Esophagus squamous epithelium (tissue), 4 donors: ENCODE data around the gene STPG1.

Experiments used
- POLR2A ChIP-seq, 4 donors: fragments of 450-650 bp; IDR thresholded peaks; one replicate each; pipeline ENCODE4 v1.6.1; 2017; ENCODE audit warnings: antibody characterized with exemption in 4 of 4, mild to moderate bottlenecking in 4 of 4, moderate library complexity in 3 of 4
- TF ChIP-seq, protein P1 (sequence below), 6 experiments: fragments of 450-650 bp in 4 of 6; fragments of 200-600 bp in 2 of 6; sonication (generic) in 2 of 6; IDR thresholded peaks; one replicate each; pipeline ENCODE4 v1.5.1; 2016 to 2019; ENCODE audit warnings: antibody characterized with exemption in 6 of 6, mild to moderate bottlenecking in 4 of 6, moderate library complexity in 4 of 6

- TF ChIP-seq, protein P1, sequence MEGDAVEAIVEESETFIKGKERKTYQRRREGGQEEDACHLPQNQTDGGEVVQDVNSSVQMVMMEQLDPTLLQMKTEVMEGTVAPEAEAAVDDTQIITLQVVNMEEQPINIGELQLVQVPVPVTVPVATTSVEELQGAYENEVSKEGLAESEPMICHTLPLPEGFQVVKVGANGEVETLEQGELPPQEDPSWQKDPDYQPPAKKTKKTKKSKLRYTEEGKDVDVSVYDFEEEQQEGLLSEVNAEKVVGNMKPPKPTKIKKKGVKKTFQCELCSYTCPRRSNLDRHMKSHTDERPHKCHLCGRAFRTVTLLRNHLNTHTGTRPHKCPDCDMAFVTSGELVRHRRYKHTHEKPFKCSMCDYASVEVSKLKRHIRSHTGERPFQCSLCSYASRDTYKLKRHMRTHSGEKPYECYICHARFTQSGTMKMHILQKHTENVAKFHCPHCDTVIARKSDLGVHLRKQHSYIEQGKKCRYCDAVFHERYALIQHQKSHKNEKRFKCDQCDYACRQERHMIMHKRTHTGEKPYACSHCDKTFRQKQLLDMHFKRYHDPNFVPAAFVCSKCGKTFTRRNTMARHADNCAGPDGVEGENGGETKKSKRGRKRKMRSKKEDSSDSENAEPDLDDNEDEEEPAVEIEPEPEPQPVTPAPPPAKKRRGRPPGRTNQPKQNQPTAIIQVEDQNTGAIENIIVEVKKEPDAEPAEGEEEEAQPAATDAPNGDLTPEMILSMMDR (IDR thresholded peaks at IDR 0.05): no peak
- TF ChIP-seq POLR2A (IDR thresholded peaks at IDR 0.05): no peak
These were observed 11.9 kb upstream of the STPG1 start for GRCh38 chr1:24425441-24425840.
